Hepatocyte (in vitro differentiated cells): ENCODE results near the gene NHSL1. TPM values are rescaled to one million over a fixed set of nuclear protein-coding genes. Genes with fewer than 3 reads are reported as not detected.

ENCODE experiments used
- DNase-seq: peaks from one replicate; pipeline ENCODE4 v3.0.0-alpha.2; 2016; ENCODE audit warnings: low spot score
- H2AFZ ChIP-seq: fragments of 200-600 bp; sonication (generic); 2 replicates; pipeline ENCODE4 v1.6.0; 2016; ENCODE audit warnings: antibody characterized with exemption, mild to moderate bottlenecking
- H3K27ac ChIP-seq: fragments of 200-600 bp; sonication (generic); 2 replicates; pipeline ENCODE4 v1.5.1; 2016; ENCODE audit warnings: mild to moderate bottlenecking
- H3K27me3 ChIP-seq: fragments of 200-600 bp; sonication (generic); 2 replicates; pipeline ENCODE4 v1.6.1; 2016
- H3K36me3 ChIP-seq: fragments of 200-600 bp; sonication (generic); replicated peaks from 2 replicates; pipeline ENCODE4 v1.5.1; 2016; ENCODE audit warnings: low read depth; ENCODE audit not compliant: insufficient read depth
- H3K4me1 ChIP-seq: fragments of 200-600 bp; sonication (generic); 2 replicates; pipeline ENCODE4 v1.5.1; 2016; ENCODE audit warnings: mild to moderate bottlenecking, moderate library complexity; ENCODE audit not compliant: insufficient read depth
- H3K4me2 ChIP-seq: fragments of 200-600 bp; sonication (generic); 2 replicates; pipeline ENCODE4 v1.6.0; 2016
- H3K4me3 ChIP-seq: fragments of 200-600 bp; sonication (generic); 2 replicates; pipeline ENCODE4 v1.5.1; 2016; ENCODE audit warnings: mild to moderate bottlenecking
- H3K79me2 ChIP-seq: fragments of 200-600 bp; sonication (generic); 2 replicates; pipeline ENCODE4 v1.6.0; 2017; ENCODE audit warnings: mild to moderate bottlenecking
- H3K9me2 ChIP-seq: fragments of 200-600 bp; sonication (generic); replicated peaks from 2 replicates; pipeline ENCODE4 v1.6.0; 2017; ENCODE audit warnings: mild to moderate bottlenecking; ENCODE audit not compliant: insufficient read depth
- H3K9me3 ChIP-seq: fragments of 200-600 bp; sonication (generic); 2 replicates; pipeline ENCODE4 v1.5.1; 2016; ENCODE audit warnings: low read depth, mild to moderate bottlenecking
- H4K20me1 ChIP-seq: fragments of 200-600 bp; sonication (generic); 2 replicates; pipeline ENCODE4 v1.6.0; 2016; ENCODE audit warnings: mild to moderate bottlenecking; ENCODE audit not compliant: insufficient read depth, poor library complexity, severe bottlenecking
- CTCF ChIP-seq: fragments of 200-600 bp; sonication (generic); IDR thresholded peaks from 2 replicates; pipeline ENCODE4 v1.5.1; 2016; ENCODE audit warnings: antibody characterized with exemption, mild to moderate bottlenecking; ENCODE audit not compliant: poor library complexity
- EZH2 ChIP-seq: fragments of 200-600 bp; sonication (generic); IDR thresholded peaks from 2 replicates; pipeline ENCODE4 v1.6.1; 2016; ENCODE audit warnings: antibody characterized with exemption, mild to moderate bottlenecking, borderline replicate concordance
- EZH2phosphoT487 ChIP-seq: fragments of 200-600 bp; sonication (generic); IDR thresholded peaks from one replicate; pipeline ENCODE4 v1.6.1; 2018; ENCODE audit warnings: antibody characterized with exemption, mild to moderate bottlenecking, low read depth, moderate library complexity; ENCODE audit not compliant: unreplicated experiment, severe bottlenecking
- WGBS: methylation state at CpG from one replicate; pipeline ENCODE4 v1.1.6; 2016; ENCODE audit warnings: low lambda C conversion rate; ENCODE audit errors: missing lambda C conversion rate; 5-methylcytosine and 5-hydroxymethylcytosine counted together
- polyA plus RNA-seq: library from polyadenylated mRNA; unstranded; fragments of >200 nt; fragmentation: Nextera tagmentation; extraction: Ambion mirVana; gene quantifications from 2 replicates; pipeline ENCODE4 v1.2.1, GENCODE V29; 2016
- total RNA-seq: library from RNA; depleted of rRNA; stranded (reverse); fragments of >200 nt; gene quantifications from 2 replicates; pipeline ENCODE4 v1.2.3, GENCODE V29; 2014

The NHSL1 gene
- total and polyA plus RNA-seq, 2 experiments from 2014 or later = 39.0 to 58.0 TPM

- H4K20me1 ChIP-seq = no peaks in the 10 kb centered on the region
- no peaks in the 10 kb centered on the region for H3K9me3 ChIP-seq
- H3K27me3 ChIP-seq = no peaks in the 10 kb centered on the region
- DNase-seq = no peak
- H3K9me2 ChIP-seq = no peaks in the 10 kb centered on the region
- H3K79me2 ChIP-seq = no peaks in the 10 kb centered on the region
- H3K4me1 ChIP-seq = no peaks in the 10 kb centered on the region
- no peak overlapping the region for H3K4me2 ChIP-seq
- no peak overlapping the region for H3K4me3 ChIP-seq
- H2AFZ ChIP-seq = no peak overlapping the region
- H3K27ac ChIP-seq = no peak overlapping the region
- no peaks in the 10 kb centered on the region for H3K36me3 ChIP-seq
- TF ChIP-seq EZH2 = no peak
- no peak for TF ChIP-seq EZH2phosphoT487
- TF ChIP-seq CTCF = no peak
- WGBS = 61% methylated on average over 3 of the region's 3 CpGs
These were observed 81.7 kb downstream of the NHSL1 start for GRCh38 chr6:138417493-138418117.

GRCh38 chr6:138416206-138416605, 83.1 kb downstream of the NHSL1 start:
- 87% methylated on average over 4 of the region's 4 CpGs for WGBS
- TF ChIP-seq EZH2phosphoT487 (no peak), EZH2 (no peak), CTCF (no peak)
- no peak for DNase-seq

GRCh38 chr6:138415125-138415524, 84.2 kb downstream of the NHSL1 start:
- no peak overlapping the region for H2AFZ ChIP-seq
- H3K79me2 ChIP-seq = no peaks in the 10 kb centered on the region
- no peaks in the 10 kb centered on the region for H3K27me3 ChIP-seq
- no peak overlapping the region for H3K4me3 ChIP-seq
- DNase-seq = no peak
- no peaks in the 10 kb centered on the region for H3K4me1 ChIP-seq
- no peaks in the 10 kb centered on the region for H3K36me3 ChIP-seq
- no peak for TF ChIP-seq CTCF
- no peak for TF ChIP-seq EZH2
- H3K9me3 ChIP-seq = no peaks in the 10 kb centered on the region
- no peaks in the 10 kb centered on the region for H3K9me2 ChIP-seq
- no peak overlapping the region for H3K27ac ChIP-seq
- 94% methylated on average over 5 of the region's 5 CpGs for WGBS
- no peak overlapping the region for H3K4me2 ChIP-seq
- no peaks in the 10 kb centered on the region for H4K20me1 ChIP-seq

More at GRCh38 chr6:138416206-138416605, 83.1 kb downstream of the NHSL1 start:
- no peak overlapping the region for H2AFZ ChIP-seq
- no peaks in the 10 kb centered on the region for H3K36me3 ChIP-seq
- H3K9me2 ChIP-seq = no peaks in the 10 kb centered on the region
- H3K4me3 ChIP-seq = no peak overlapping the region
- no peaks in the 10 kb centered on the region for H4K20me1 ChIP-seq
- H3K79me2 ChIP-seq = no peaks in the 10 kb centered on the region
- H3K4me1 ChIP-seq = no peaks in the 10 kb centered on the region
- H3K27me3 ChIP-seq = no peaks in the 10 kb centered on the region
- no peak overlapping the region for H3K27ac ChIP-seq
- H3K4me2 ChIP-seq = no peak overlapping the region
- H3K9me3 ChIP-seq = no peaks in the 10 kb centered on the region
